ENCODE results near the gene PTMA. TPM values are rescaled to one million over a fixed set of nuclear protein-coding genes. Genes with fewer than 3 reads are reported as not detected.
A peak's percentile ranks its signal among the peaks of the same experiment; 100 is the strongest.
"Not testable (repeated sequence)": the region's sequence is repeated elsewhere in the genome, so short reads cannot be mapped to it uniquely, and the experiment has no call there.

PTMA gene
- total and polyA plus RNA-seq, 2 of the 4 experiments (the other 2 are of a cell fraction): 380 to 742 TPM

DNA sequence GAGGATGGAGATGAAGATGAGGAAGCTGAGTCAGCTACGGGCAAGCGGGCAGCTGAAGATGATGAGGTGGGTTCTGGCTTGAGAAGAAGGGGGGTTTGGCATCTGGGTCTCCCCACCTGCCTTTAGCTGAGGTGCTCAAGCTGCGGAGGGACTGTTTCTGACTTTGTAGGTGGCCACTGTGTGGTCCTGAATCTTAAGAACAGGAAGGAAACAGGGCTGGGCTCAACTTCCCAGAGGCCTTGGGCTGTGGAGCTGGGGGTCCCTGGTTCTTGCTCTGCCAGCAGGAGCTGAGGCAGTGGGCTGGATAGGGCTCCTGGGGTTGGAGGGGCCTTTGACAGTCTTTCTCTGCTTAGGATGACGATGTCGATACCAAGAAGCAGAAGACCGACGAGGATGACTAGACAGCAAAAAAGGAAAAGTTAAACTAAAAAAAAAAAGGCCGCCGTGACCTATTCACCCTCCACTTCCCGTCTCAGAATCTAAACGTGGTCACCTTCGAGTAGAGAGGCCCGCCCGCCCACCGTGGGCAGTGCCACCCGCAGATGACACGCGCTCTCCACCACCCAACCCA is 4.2 kb downstream of the PTMA start:
- H2BK120ac ChIP-seq (ENCODE audit: low read depth, low read length); H3K18ac ChIP-seq (ENCODE audit: low read depth, low read length); H2AFZ ChIP-seq (replicated peaks; ENCODE audit: low read length, poor library complexity); H3K27me3 ChIP-seq (ENCODE audit: control insufficient read depth, insufficient read depth, low read length); H2BK15ac ChIP-seq (ENCODE audit: low read depth, low read length); H3K4ac ChIP-seq (ENCODE audit: low read depth, low read length); H3K27ac ChIP-seq (ENCODE audit: insufficient read depth, low read length); H3K14ac ChIP-seq (replicated peaks; ENCODE audit: low read depth, low read length); ATAC-seq (ENCODE audit: low read depth); DNase-seq; H3K4me2 ChIP-seq (ENCODE audit: low read depth, low read length); H4K8ac ChIP-seq (ENCODE audit: low read depth in 2 of 2, low read length in 2 of 2); H2BK20ac ChIP-seq (ENCODE audit: low read depth, low read length); POLR2A ChIA-PET (ENCODE audit: unreplicated experiment); intact Hi-C loops (cut with micrococcal nuclease); H3K9ac ChIP-seq (ENCODE audit: low read depth, low read length); H4K91ac ChIP-seq (ENCODE audit: insufficient read depth, low read depth, low read length); BruUV-seq (replicated peaks); H2BK5ac ChIP-seq (ENCODE audit: low read depth, low read length, poor library complexity, severe bottlenecking); H3K4me3 ChIP-seq (ENCODE audit: insufficient read depth, low read depth, low read length); H2AK9ac ChIP-seq (replicated peaks; ENCODE audit: low read depth, low read length, poor library complexity); H4K5ac ChIP-seq (ENCODE audit: low read depth, low read length); H3K9me3 ChIP-seq (ENCODE audit: control insufficient read depth, insufficient read depth, low read length); CTCF ChIA-PET; dilution Hi-C loops (cut with HindIII; ENCODE audit: low sequenced_read_pairs, unreplicated experiment); H3K9me1 ChIP-seq (ENCODE audit: insufficient read depth, low read length): not testable (repeated sequence)
- peaks cover 0 to 33% of the 10 kb centered on the region in 2 experiments; a peak in 2 of 4 replicates for H3K79me1 ChIP-seq (ENCODE audit: low read depth in 1 of 2, low read length in 2 of 2)
- H3K4me1 ChIP-seq (ENCODE audit: control insufficient read depth, insufficient read depth, low read length): peaks cover 24% of the 10 kb centered on the region
- H4K20me1 ChIP-seq (ENCODE audit: insufficient read depth, low read length): peaks cover 63% of the 10 kb centered on the region
- peak overlapping the region; percentile 94; the same call in 1 of the 2 replicates for H3K23ac ChIP-seq (ENCODE audit: low read depth, low read length)
- H3K56ac ChIP-seq (ENCODE audit: extremely low read depth, insufficient read depth, low read length): peak overlapping the region; percentile 19; the same call in 1 of the 2 replicates
- WGBS, 2 experiments (ENCODE audit: extremely low coverage in 2 of 2, insufficient read length in 1 of 2): no CpG with 5 or more reads among the region's 18 CpGs
- in situ Hi-C loops (cut with MboI; ENCODE audit: low sequenced_read_pairs): loop anchor here (5.0 kb wide), 2 partner anchors 35 to 100 kb away; no protein-coding TSS in a partner anchor
- H3K36me3 ChIP-seq (ENCODE audit: control insufficient read depth, insufficient read depth, low read length): peaks cover 18% of the 10 kb centered on the region
- 0 out of 2 replicates have a peak overlapping the region, but pooled peaks have one; percentile 6 for H2AK5ac ChIP-seq (ENCODE audit: low read depth, low read length)

DNA sequence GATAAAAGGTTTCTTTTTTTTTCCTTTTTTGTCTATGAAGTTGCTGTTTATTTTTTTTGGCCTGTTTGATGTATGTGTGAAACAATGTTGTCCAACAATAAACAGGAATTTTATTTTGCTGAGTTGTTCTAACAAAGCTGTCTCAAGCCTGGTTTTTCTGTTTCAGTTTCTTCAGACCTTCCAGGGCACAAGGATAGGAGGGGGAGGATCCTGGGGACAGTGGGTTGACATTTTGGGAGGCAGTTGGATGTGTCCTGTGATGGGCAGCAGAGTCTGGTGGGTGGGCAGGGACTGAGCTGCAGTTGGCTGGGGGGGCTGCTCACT is 5.0 kb downstream of the PTMA start:
- in situ Hi-C loops (cut with MboI; ENCODE audit: low sequenced_read_pairs): loop anchor here (5.0 kb wide), 2 partner anchors 36 to 101 kb away; no protein-coding TSS in a partner anchor
- H3K56ac ChIP-seq (ENCODE audit: extremely low read depth, insufficient read depth, low read length); H3K23ac ChIP-seq (ENCODE audit: low read depth, low read length); H3K4me2 ChIP-seq (ENCODE audit: low read depth, low read length); H4K91ac ChIP-seq (ENCODE audit: insufficient read depth, low read depth, low read length); H3K4ac ChIP-seq (ENCODE audit: low read depth, low read length); BruUV-seq (replicated peaks); H4K8ac ChIP-seq (ENCODE audit: low read depth in 2 of 2, low read length in 2 of 2); DNase-seq; H3K18ac ChIP-seq (ENCODE audit: low read depth, low read length); dilution Hi-C loops (cut with HindIII; ENCODE audit: low sequenced_read_pairs, unreplicated experiment); H3K27me3 ChIP-seq (ENCODE audit: control insufficient read depth, insufficient read depth, low read length); ATAC-seq (ENCODE audit: low read depth); H2BK15ac ChIP-seq (ENCODE audit: low read depth, low read length); H2BK20ac ChIP-seq (ENCODE audit: low read depth, low read length); H3K9ac ChIP-seq (ENCODE audit: low read depth, low read length); intact Hi-C loops (cut with micrococcal nuclease); H2BK120ac ChIP-seq (ENCODE audit: low read depth, low read length); H3K4me3 ChIP-seq (ENCODE audit: insufficient read depth, low read depth, low read length); H2AK5ac ChIP-seq (ENCODE audit: low read depth, low read length); H4K5ac ChIP-seq (ENCODE audit: low read depth, low read length); H3K9me3 ChIP-seq (ENCODE audit: control insufficient read depth, insufficient read depth, low read length); H3K14ac ChIP-seq (replicated peaks; ENCODE audit: low read depth, low read length): not testable (repeated sequence)
- Histone ChIP-seq H2BK5ac (ENCODE audit: low read depth, low read length, poor library complexity, severe bottlenecking) (peak overlapping the region; percentile 6), H4K20me1 (ENCODE audit: insufficient read depth, low read length) (peaks cover 63% of the 10 kb centered on the region), H3K27ac (ENCODE audit: insufficient read depth, low read length) (peak overlapping the region; percentile 10; the same call in 1 of the 2 replicates), H2AK9ac (replicated peaks; ENCODE audit: low read depth, low read length, poor library complexity) (peak overlapping the region; percentile 2), H3K79me1 (ENCODE audit: low read depth in 1 of 2, low read length in 2 of 2) (peaks cover 0 to 33% of the 10 kb centered on the region in 2 experiments; a peak in 2 of 4 replicates), H3K36me3 (ENCODE audit: control insufficient read depth, insufficient read depth, low read length) (peaks cover 18% of the 10 kb centered on the region), H2AFZ (replicated peaks; ENCODE audit: low read length, poor library complexity) (peak overlapping the region; percentile 38), H3K4me1 (ENCODE audit: control insufficient read depth, insufficient read depth, low read length) (peaks cover 26% of the 10 kb centered on the region), H3K9me1 (ENCODE audit: insufficient read depth, low read length) (peaks cover 12% of the 10 kb centered on the region)
- CTCF ChIA-PET: interaction anchor here (0.5 to 4.4 kb wide), 6 partner anchors 12 to 100 kb away, joined by 3 to 57 read pairs (median 4); no protein-coding TSS in a partner anchor
- POLR2A ChIA-PET (ENCODE audit: unreplicated experiment): interaction anchor here (1.2 kb wide), 1 partner anchor 36 kb away, joined by 4 read pairs; no protein-coding TSS in a partner anchor

All from IMR-90 (cell line).